Central memory CD8-positive, alpha-beta T cell (primary cell): ENCODE measurements around the gene TNFRSF11A.

Experiments
- ATAC-seq: fragments of 150-1000 bp; cut with Tn5 transposase; replicated peaks from 2 replicates; pipeline ENCODE4 v1.10.0; 2022; ENCODE audit warnings: mild to moderate bottlenecking, moderate FRiP score, moderate number of reproducible peaks; ENCODE audit not compliant: poor library complexity, severe bottlenecking; ENCODE audit errors: extremely low read depth
- DNase-seq, 2 donors: peaks; one replicate each; pipeline ENCODE4 v3.0.0; 2021; ENCODE audit warnings: low spot score in 2 of 2
- H3K27ac Mint-ChIP-seq: one replicate; pipeline ENCODE4 v1.8.0; 2022; ENCODE audit warnings: low read depth, mild to moderate bottlenecking, moderate library complexity, mixed read lengths
- H3K27me3 Mint-ChIP-seq: one replicate; pipeline ENCODE4 v1.8.0; 2022; ENCODE audit warnings: mixed read lengths
- H3K36me3 Mint-ChIP-seq: one replicate; pipeline ENCODE4 v1.8.0; 2022; ENCODE audit warnings: mild to moderate bottlenecking, moderate library complexity, mixed read lengths; ENCODE audit not compliant: insufficient read depth
- H3K4me1 Mint-ChIP-seq: one replicate; pipeline ENCODE4 v1.8.0; 2022; ENCODE audit warnings: mixed read lengths
- H3K4me3 Mint-ChIP-seq: one replicate; pipeline ENCODE4 v1.8.0; 2022; ENCODE audit warnings: mild to moderate bottlenecking, moderate library complexity, mixed read lengths
- H3K9me3 Mint-ChIP-seq: one replicate; pipeline ENCODE4 v1.8.0; 2022; ENCODE audit warnings: mixed read lengths

TNFRSF11A gene

DNA sequence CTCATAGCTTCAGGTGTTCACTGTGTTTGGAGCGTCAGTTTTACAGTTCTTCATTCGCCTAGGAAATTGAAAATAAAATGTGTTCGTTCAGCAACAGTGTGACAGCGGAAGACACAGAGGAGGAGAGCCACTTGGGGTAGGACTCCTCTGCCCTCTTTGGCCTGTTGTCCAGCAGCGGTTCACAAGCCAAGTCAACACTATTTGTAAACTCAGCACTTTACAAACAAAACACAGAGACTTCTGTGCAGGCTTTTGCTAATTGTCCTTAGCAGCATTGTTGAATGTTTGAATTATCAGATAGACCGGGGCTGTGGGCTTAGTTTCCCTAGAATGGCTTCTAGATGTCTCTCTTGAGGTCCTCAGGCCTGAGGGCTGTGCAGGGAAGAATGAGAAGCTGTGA lies 73.2 kb downstream of the TNFRSF11A start:
- Mint-ChIP-seq H3K9me3 (no peaks in the 10 kb centered on the region), H3K27ac (no peak overlapping the region), H3K4me3 (no peak overlapping the region), H3K27me3 (peaks cover 27% of the 10 kb centered on the region), H3K4me1 (no peaks in the 10 kb centered on the region), H3K36me3 (peaks cover 3% of the 10 kb centered on the region)
- ATAC-seq (no peak), DNase-seq (no peak)

DNA sequence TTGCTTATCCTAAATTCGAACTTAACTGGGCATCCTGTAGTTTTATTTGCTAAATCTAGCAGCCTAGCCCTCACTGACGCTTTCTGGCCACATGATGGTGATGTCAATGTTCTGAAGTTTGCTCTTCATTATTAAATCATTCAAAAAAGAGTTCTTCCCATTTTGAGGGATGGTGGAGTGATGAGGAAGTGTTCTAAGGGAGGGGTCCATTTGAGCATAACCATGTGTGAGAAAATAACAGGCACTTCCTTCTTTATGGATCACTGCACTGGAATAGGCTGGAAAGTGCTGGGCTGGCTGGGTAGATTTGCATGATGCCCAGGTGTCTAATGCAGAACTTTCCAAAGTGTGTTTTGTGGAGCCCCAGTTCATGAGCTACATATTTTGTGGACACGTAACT lies 74.2 kb downstream of the TNFRSF11A start:
- peaks cover 17% of the 10 kb centered on the region for H3K27me3 Mint-ChIP-seq
- H3K36me3 Mint-ChIP-seq, result peaks cover 3% of the 10 kb centered on the region
- DNase-seq (no peak), ATAC-seq (no peak)
- H3K9me3 Mint-ChIP-seq, result no peaks in the 10 kb centered on the region
- no peak overlapping the region for H3K27ac Mint-ChIP-seq
- H3K4me1 Mint-ChIP-seq, result no peaks in the 10 kb centered on the region
- no peak overlapping the region for H3K4me3 Mint-ChIP-seq

DNA sequence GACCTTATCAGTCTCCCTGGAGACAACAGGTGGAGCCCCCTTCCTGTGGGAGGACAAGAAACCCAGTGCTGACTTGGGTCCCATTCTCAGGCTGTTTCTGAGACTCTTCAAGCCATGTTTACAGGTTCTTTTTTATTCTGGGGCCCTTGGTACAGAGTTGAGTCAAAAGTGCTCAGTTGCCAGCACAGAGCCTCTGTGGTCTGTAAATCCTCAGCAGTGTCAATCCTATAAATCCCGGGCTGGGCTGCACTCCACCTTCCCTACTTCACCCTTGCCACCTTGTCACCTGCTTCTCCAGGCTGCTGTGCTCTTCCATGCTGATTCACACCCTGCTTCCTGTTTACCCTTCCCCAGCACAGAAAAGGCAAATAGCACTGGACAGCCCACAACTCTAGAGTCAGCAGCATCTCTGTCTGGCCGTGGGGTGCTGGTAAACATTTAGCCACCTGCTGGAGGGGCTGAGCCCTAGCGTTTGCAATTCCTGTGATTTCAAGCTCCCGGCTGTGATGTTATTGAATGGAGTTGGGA lies 74.7 kb downstream of the TNFRSF11A start:
- H3K27ac Mint-ChIP-seq, result no peak overlapping the region
- DNase-seq (no peak), ATAC-seq (no peak)
- no peaks in the 10 kb centered on the region for H3K9me3 Mint-ChIP-seq
- peaks cover 3% of the 10 kb centered on the region for H3K36me3 Mint-ChIP-seq
- no peaks in the 10 kb centered on the region for H3K4me1 Mint-ChIP-seq
- peaks cover 16% of the 10 kb centered on the region for H3K27me3 Mint-ChIP-seq
- H3K4me3 Mint-ChIP-seq, result no peak overlapping the region

DNA sequence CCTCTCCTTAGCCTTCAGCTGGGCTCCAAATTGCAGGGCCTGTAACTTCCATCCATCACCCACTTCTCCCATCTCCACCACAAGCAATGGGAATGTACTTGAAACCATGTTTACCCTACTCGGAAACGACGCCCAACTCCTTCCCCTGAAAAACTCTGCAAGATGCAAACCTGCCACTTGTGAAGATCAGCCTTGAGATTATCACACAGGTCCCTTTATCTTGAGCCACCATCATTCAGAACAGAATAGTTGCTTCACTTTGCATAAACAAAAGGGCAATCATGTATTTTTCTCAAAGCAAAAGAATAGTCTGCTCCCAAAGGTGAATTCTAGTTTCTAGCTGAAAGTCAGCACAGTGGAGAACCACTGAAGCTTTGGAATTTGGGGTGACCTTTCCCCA lies 75.8 kb downstream of the TNFRSF11A start:
- DNase-seq (no peak), ATAC-seq (no peak)
- Mint-ChIP-seq H3K4me1 (no peaks in the 10 kb centered on the region), H3K9me3 (no peaks in the 10 kb centered on the region), H3K27me3 (peaks cover 16% of the 10 kb centered on the region), H3K36me3 (peaks cover 3% of the 10 kb centered on the region), H3K27ac (no peak overlapping the region), H3K4me3 (no peak overlapping the region)

DNA sequence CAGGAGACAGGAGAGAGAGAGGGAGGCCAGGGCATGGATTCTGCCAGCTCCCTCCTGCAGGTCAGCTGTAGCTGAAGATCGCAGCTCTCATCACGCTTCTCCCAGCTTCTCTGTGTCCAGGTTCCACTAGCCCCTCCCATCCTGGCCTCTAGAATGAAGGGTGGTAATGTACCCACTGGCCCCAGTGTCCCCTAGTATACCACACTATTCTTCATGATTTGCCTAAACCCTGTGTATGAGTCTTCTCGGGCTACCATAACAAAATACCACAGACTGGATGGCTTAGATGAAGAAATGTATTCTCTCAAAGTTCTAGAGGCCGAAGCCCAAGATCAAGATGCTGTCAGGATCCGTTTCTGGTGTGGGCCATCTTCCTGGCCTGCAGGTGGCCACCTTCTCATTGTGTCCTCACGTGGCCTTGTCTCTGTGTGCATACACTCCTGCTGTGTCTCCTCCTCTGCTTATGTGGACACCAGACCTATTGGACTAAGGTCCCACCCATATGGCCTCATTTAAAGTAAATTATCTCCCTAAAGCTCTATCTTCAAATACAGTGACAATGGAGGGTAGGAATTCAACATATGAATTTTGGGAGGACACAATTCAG lies 77.3 kb downstream of the TNFRSF11A start:
- H3K27me3 Mint-ChIP-seq, result peaks cover 16% of the 10 kb centered on the region
- DNase-seq, result no peak

DNA sequence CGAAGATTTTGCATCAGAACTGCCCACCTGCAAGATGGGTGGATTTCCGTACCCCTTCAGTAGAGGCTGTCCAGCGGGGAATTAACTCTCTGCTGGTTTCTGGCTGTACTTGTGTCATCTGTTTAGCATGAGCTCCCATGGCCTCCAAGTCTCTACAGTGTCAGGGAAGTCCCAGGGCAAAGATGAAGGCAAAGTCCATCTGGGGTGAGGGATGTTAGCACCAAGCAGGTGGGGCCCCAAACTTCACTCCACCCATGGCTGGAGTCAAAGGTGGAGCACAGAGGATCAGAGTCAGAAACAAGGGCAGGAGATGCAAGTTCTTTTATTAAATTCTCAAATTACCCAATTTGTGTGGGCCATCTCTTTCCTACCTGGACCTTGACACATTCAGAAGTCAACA lies 78.0 kb downstream of the TNFRSF11A start:
- ATAC-seq (no peak), DNase-seq (no peak)
- Mint-ChIP-seq H3K27me3 (peaks cover 16% of the 10 kb centered on the region), H3K36me3 (peaks cover 3% of the 10 kb centered on the region), H3K27ac (no peak overlapping the region), H3K9me3 (no peaks in the 10 kb centered on the region), H3K4me3 (no peak overlapping the region), H3K4me1 (no peaks in the 10 kb centered on the region)

More for the DNA sequence above, 77.3 kb downstream of the TNFRSF11A start:
- Mint-ChIP-seq H3K36me3 (peaks cover 3% of the 10 kb centered on the region), H3K27ac (no peak overlapping the region), H3K4me3 (no peak overlapping the region), H3K4me1 (no peaks in the 10 kb centered on the region), H3K9me3 (no peaks in the 10 kb centered on the region)
- no peak for ATAC-seq

DNA sequence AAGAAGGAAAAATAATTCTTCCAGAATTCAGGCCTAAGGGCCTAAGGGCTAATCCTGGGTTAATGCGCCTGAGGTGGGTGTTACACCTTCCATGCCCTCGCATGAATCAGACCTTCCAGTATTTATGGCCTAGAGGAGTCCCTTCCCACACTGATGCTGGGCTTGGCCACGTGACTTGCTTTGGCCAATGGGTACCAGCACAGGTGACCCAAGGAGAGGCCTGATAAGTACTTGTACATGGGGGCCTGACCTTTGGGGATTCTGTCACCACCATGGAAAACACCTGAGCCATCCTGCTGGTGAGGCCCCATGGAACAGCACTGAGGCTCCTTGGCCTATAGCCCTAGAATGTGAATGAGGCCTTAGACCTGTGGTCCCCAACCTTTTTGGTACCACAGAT lies 79.8 kb downstream of the TNFRSF11A start:
- Mint-ChIP-seq H3K27ac (no peak overlapping the region), H3K27me3 (peaks cover 28% of the 10 kb centered on the region), H3K4me3 (no peak overlapping the region), H3K4me1 (no peaks in the 10 kb centered on the region), H3K36me3 (peaks cover 3% of the 10 kb centered on the region), H3K9me3 (no peaks in the 10 kb centered on the region)
- DNase-seq (no peak), ATAC-seq (no peak)

DNA sequence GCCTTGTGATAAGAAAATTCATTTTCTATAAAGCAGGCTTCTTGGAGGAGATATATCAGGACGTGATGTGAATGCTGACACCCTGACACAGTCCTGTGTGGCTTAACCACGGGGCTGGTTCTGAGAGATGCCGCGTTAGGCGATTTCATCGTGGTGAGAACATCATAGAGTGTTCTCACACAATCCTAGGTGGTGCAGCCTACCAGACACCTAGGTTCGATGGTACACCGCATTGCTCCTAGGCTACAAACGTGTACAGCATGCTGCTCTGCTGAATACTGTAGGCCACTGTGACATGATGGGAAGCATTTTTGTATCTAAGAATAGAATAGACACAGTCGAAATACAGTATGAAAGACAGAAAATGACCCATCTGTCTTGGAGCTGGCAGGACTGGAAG lies 82.5 kb downstream of the TNFRSF11A start:
- no peak for DNase-seq
- no peak for ATAC-seq
- Mint-ChIP-seq H3K27me3 (peaks cover 37% of the 10 kb centered on the region), H3K4me1 (no peaks in the 10 kb centered on the region), H3K27ac (no peak overlapping the region), H3K9me3 (no peaks in the 10 kb centered on the region), H3K4me3 (no peak overlapping the region), H3K36me3 (no peaks in the 10 kb centered on the region)

DNA sequence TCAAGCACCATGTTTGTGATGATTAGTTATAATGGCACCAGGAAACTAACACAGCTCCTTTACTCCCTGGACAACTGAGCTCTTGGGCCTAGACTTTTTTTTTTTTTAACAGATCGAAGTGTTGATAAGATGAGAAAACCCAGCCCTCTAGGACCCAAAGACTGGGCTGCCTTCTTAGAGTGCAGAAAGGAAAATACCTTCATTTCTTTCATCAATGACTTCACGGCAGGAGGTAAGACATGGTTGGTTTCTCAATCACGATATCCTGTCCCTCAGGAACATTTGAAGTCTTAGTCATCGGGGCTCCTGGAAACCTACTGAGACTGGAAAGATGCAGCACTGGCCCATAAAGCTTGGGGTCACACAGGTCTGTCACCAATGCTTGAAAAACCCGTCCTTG lies 84.7 kb downstream of the TNFRSF11A start:
- no peak for DNase-seq
- H3K4me3 Mint-ChIP-seq, result no peak overlapping the region
- H3K9me3 Mint-ChIP-seq, result no peaks in the 10 kb centered on the region
- no peak for ATAC-seq
- no peak overlapping the region for H3K27ac Mint-ChIP-seq
- peaks cover 59% of the 10 kb centered on the region for H3K27me3 Mint-ChIP-seq
- no peaks in the 10 kb centered on the region for H3K36me3 Mint-ChIP-seq
- H3K4me1 Mint-ChIP-seq, result no peaks in the 10 kb centered on the region

DNA sequence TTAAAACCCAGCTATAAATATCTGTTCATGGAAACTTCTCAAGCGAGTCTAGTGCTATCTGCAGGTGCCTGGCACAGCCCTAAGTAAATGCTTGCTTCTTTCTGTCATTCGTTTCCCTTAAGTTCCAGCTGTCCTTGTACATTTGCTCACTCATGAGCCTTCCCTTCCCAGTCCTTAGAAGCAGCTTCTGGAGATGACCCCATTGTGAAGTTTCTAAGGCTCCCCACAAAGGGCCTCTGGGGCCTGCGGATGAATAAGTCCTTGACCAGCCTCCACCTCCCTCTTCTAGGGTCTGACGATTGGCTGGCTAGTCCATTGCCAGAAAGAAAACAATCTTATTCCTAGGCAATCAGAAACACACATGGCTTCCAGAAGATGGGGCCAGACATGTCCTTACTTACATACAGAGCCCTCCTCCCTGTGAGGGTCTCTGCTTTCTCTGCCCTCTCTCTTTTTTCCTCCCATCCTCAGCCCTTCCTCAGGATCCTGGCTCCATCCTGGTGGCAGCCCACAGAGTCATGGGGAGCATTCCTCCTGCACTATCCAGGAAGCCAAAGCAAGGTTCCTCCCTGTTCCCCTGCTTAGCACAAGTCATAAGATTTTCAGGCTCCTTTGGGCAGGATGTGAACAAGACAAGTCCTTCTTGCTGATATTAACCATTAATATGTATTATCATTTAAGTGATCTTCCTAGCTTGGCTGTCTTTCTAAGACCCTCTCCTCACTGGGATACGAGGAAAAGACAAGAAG lies 87.3 kb downstream of the TNFRSF11A start:
- no peaks in the 10 kb centered on the region for H3K9me3 Mint-ChIP-seq
- no peak overlapping the region for H3K27ac Mint-ChIP-seq
- H3K4me3 Mint-ChIP-seq, result no peak overlapping the region
- no peaks in the 10 kb centered on the region for H3K4me1 Mint-ChIP-seq
- DNase-seq, result no peak
- H3K36me3 Mint-ChIP-seq, result no peaks in the 10 kb centered on the region
- peaks cover 70% of the 10 kb centered on the region for H3K27me3 Mint-ChIP-seq
- ATAC-seq, result no peak

DNA sequence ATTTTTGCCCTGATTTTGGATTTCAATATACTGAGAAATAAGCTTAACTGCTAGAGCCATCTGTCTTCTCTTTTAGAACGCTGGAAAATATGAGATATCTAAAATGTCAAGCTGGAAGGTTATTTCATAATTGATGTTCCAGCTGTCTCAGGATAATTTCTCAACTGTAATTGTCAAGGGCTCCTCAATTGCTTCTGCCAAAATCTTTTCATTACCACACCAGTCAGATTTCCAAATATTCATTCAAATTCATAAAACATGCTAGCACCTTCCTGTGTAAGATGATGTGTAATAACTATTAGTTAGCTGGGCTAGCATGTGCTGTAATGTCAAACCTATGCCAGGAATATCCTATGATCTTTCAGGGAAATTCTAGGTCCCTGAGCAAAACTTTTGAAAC lies 88.1 kb downstream of the TNFRSF11A start:
- no peak for ATAC-seq
- no peak overlapping the region for H3K27ac Mint-ChIP-seq

DNA sequence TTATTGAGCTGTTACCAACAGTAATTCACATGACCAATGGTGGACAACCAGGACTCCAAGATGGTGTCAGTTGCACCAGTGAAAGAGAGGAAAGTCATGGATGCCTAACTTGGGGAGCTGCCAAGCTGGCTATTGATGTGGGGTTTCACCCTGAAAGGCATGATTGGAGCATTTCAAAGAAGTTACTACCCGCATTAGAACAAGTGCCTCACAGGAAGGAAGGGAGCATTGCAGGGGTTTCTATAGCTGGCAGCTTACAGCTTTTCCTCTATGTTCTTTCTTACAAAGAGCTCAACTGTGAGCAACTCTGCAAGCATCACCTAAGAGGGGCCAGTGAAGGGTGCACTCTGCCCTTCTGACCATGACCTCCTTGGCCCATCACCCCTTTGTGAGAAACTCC lies 93.1 kb downstream of the TNFRSF11A start:
- DNase-seq, result no peak
- H3K4me3 Mint-ChIP-seq, result no peak overlapping the region
- no peaks in the 10 kb centered on the region for H3K36me3 Mint-ChIP-seq
- no peaks in the 10 kb centered on the region for H3K9me3 Mint-ChIP-seq
- no peak overlapping the region for H3K27ac Mint-ChIP-seq
- peaks cover 15% of the 10 kb centered on the region for H3K4me1 Mint-ChIP-seq
- ATAC-seq, result no peak
- H3K27me3 Mint-ChIP-seq, result peaks cover 27% of the 10 kb centered on the region

More for the DNA sequence above, 88.1 kb downstream of the TNFRSF11A start:
- H3K4me1 Mint-ChIP-seq, result no peaks in the 10 kb centered on the region
- H3K9me3 Mint-ChIP-seq, result no peaks in the 10 kb centered on the region
- peaks cover 70% of the 10 kb centered on the region for H3K27me3 Mint-ChIP-seq
- DNase-seq, result no peak
- no peak overlapping the region for H3K4me3 Mint-ChIP-seq
- H3K36me3 Mint-ChIP-seq, result no peaks in the 10 kb centered on the region

DNA sequence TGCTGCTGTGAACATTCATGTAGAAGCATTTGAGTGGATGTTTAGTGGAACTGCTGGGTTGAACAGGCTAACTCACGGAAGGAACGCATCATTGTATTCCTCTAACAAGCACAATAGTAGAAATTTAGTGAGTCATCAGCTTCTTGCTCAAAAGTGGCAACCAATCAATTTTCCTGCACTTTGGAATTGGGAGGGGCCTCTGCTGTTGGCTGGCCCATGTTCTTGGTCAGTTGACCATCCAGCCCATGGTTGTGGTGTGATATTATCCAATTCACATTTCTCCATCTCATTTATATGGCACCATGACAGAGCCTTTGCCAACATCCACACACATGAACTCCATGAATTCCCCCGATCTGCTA lies 95.0 kb downstream of the TNFRSF11A start:
- DNase-seq, result no peak
- H3K36me3 Mint-ChIP-seq, result no peaks in the 10 kb centered on the region
- ATAC-seq, result no peak
- peak overlapping the region; percentile 83 for H3K27ac Mint-ChIP-seq
- no peaks in the 10 kb centered on the region for H3K9me3 Mint-ChIP-seq
- H3K4me3 Mint-ChIP-seq, result peak overlapping the region; percentile 64
- H3K27me3 Mint-ChIP-seq, result peaks cover 8% of the 10 kb centered on the region
- peaks cover 15% of the 10 kb centered on the region for H3K4me1 Mint-ChIP-seq
